K562 (cell line): ENCODE results near the gene IQCN. TPM values are rescaled to one million over a fixed set of nuclear protein-coding genes. Genes with fewer than 3 reads are reported as not detected.

Experiments
- BRD9 ChIP-seq: fragments of 450-650 bp; IDR thresholded peaks from 2 replicates; pipeline ENCODE4 v1.6.1; 2018; ENCODE audit warnings: low read depth; ENCODE audit not compliant: partially characterized antibody
- E2F1 ChIP-seq: sonication (generic); formaldehyde crosslinking; IDR thresholded peaks from 2 replicates; pipeline ENCODE4 v1.8.1; 2023; ENCODE audit warnings: mild to moderate bottlenecking, missing genetic modification reagents, moderate library complexity
- ELF2 ChIP-seq: fragments of 250-450 bp; sonication (Bioruptor Pico); IDR thresholded peaks from 2 replicates; pipeline ENCODE4 v1.5.0; 2021; ENCODE audit warnings: mild to moderate bottlenecking
- FOXJ3 ChIP-seq: sonication (generic); formaldehyde crosslinking; IDR thresholded peaks from 2 replicates; pipeline ENCODE4 v1.4.0; 2020; ENCODE audit warnings: mild to moderate bottlenecking, missing genetic modification reagents
- HNRNPUL1 ChIP-seq: fragments of 200-400 bp; formaldehyde crosslinking; IDR thresholded peaks from 2 replicates; pipeline ENCODE4 v1.6.1; 2017; ENCODE audit warnings: low read length
- IRF9 ChIP-seq: fragments of 450-650 bp; IDR thresholded peaks from 2 replicates; pipeline ENCODE4 v1.6.1; 2016; ENCODE audit warnings: missing biosample characterization, missing genetic modification characterization
- NFIX ChIP-seq: fragments of 250-450 bp; sonication (Bioruptor Pico); IDR thresholded peaks from 2 replicates; pipeline ENCODE4 v1.4.0; 2020; ENCODE audit warnings: low read depth, mild to moderate bottlenecking, moderate library complexity
- NR2F6 ChIP-seq: fragments of 450-650 bp; formaldehyde crosslinking; IDR thresholded peaks from 2 replicates; pipeline ENCODE4 v1.4.0; 2020; ENCODE audit warnings: mild to moderate bottlenecking
- RB1 ChIP-seq: fragments of 450-650 bp; IDR thresholded peaks from 2 replicates; pipeline ENCODE4 v1.6.1; 2017; ENCODE audit warnings: low read depth, mild to moderate bottlenecking
- RHOXF2B ChIP-seq: fragments of 250-450 bp; sonication (Bioruptor Pico); conservative IDR thresholded peaks from 2 replicates; pipeline ENCODE4 v1.5.1; 2021
- STAT5A ChIP-seq: IDR thresholded peaks from 2 replicates; pipeline ENCODE4 v1.6.1; 2012; ENCODE audit warnings: low read length, inconsistent platforms, borderline replicate concordance
- TFE3 ChIP-seq: fragments of 450-650 bp; formaldehyde crosslinking; IDR thresholded peaks from 2 replicates; pipeline ENCODE4 v1.4.0; 2020; ENCODE audit warnings: mild to moderate bottlenecking, mixed read lengths
- ZFP1 ChIP-seq: fragments of 450-650 bp; formaldehyde crosslinking; IDR thresholded peaks from 2 replicates; pipeline ENCODE4 v1.4.0; 2020; ENCODE audit warnings: mild to moderate bottlenecking, mixed read lengths
- polyA plus RNA-seq, 8 experiments: library from polyadenylated mRNA; depleted of rRNA in 4 of 8; stranded (reverse) in 5 of 8; unstranded in 3 of 8; fragments of >200 nt; fragmentation: Nextera tagmentation in 2 of 8; fragmentation: Illumina TruSeq in 1 of 8; extraction: Ambion mirVana in 2 of 8; extraction: Trizol in 1 of 8; gene quantifications; 2 replicates each; pipeline versions ENCODE4 v1.2.1 to v1.2.3, GENCODE V29; 2011 to 2014; ENCODE audit warnings: inconsistent platforms in 1 of 8, missing spikeins in 1 of 8
- total RNA-seq, 7 experiments: library from RNA; depleted of rRNA in 6 of 7; stranded (reverse); fragments of >200 nt in 6 of 7; fragmentation: Illumina TruSeq in 2 of 7; extraction: Trizol in 2 of 7; gene quantifications; 2 replicates each; pipeline versions ENCODE4 v1.2.1 to v1.2.3, GENCODE V29; 2011 to 2021; ENCODE audit warnings: low replicate concordance in 1 of 7
- TF ChIP-seq, protein P1 (sequence below): fragments of 250-450 bp; sonication (Bioruptor Pico); IDR thresholded peaks from 2 replicates; pipeline ENCODE4 v1.5.0; 2022; ENCODE audit warnings: mild to moderate bottlenecking
- TF ChIP-seq, protein P2 (sequence below): fragments of 250-450 bp; sonication (Bioruptor Pico); IDR thresholded peaks from 2 replicates; pipeline ENCODE4 v1.5.0; 2021
- TF ChIP-seq, protein P3 (sequence below): fragments of 250-450 bp; sonication (Bioruptor Pico); IDR thresholded peaks from 2 replicates; pipeline ENCODE4 v1.8.0; 2022; ENCODE audit warnings: inconsistent platforms, mild to moderate bottlenecking, moderate library complexity, borderline replicate concordance
- TF ChIP-seq, protein P4 (sequence below), 2 experiments: fragments of 450-650 bp in 1 of 2; sonication (generic) in 1 of 2; formaldehyde crosslinking in 1 of 2; IDR thresholded peaks in 1 of 2; conservative IDR thresholded peaks in 1 of 2; 2 replicates each; pipeline versions ENCODE4 v1.6.1 to v1.8.1; 2016 to 2023; ENCODE audit warnings: mild to moderate bottlenecking in 2 of 2, moderate library complexity in 2 of 2, inconsistent platforms in 1 of 2, missing genetic modification reagents in 1 of 2

IQCN gene
- total and polyA plus RNA-seq, 9 of the 15 experiments (the other 6 are each of a cell fraction or from before 2014, with no cell fraction given), result 0.01 to 0.07 (median 0.04) TPM; not detected in 3

DNA sequence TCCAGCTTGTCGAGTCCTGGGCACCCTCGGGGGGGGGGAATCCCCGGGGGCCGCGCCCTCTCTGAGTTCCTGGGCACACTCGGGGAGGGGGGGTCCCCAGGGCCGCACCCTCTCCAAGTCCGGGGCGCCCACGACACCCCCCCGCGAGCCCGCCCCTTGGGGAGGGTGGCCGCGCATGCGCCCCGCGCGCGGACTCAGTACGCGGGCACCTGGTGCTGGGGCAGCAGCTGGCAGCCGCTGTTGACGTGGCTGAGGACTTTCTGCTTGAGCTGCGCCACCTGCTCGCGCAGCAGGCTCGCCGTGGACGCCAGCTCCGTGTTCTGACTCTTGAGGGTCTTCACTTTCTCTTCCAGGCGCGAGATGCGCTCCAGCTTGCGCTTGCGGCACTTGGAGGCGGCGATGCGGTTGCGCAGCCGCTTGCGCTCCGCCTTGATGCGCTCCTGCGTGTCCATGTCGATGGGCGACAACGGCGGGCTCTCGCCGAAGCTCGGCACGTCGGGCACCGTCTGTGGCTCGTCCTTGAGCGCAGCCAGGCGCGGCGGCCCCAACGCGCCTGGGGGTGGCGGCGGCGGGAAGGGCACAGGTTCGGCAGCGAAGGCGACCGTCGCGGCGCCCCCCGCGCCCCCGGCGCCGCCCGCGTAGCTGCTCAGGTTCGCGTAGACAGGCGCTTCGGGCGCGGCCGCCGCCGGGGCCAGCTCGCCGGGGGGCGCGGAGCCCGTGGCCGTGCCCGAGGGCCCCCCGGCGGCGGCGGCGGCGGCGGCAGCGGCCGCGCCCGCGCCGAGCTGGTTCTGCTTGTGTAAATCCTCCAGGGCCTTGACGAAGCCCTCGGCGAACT lies 6.2 kb upstream of the IQCN start (continued):
- TF ChIP-seq TFE3 (no peak), NFIX (no peak), E2F1 (CRISPR knock-in tag) (no peak; the same call in 1 of the 2 replicates), IRF9 (tag) (no peak), NR2F6 (no peak), RB1 (peak; percentile 28), HNRNPUL1 (no peak), ZFP1 (CRISPR knock-in tag) (no peak), FOXJ3 (CRISPR knock-in tag) (no peak), STAT5A (no peak), RHOXF2B (CRISPR knock-in tag) (no peak), ELF2 (no peak), BRD9 (no peak)
- TF ChIP-seq, protein P1, sequence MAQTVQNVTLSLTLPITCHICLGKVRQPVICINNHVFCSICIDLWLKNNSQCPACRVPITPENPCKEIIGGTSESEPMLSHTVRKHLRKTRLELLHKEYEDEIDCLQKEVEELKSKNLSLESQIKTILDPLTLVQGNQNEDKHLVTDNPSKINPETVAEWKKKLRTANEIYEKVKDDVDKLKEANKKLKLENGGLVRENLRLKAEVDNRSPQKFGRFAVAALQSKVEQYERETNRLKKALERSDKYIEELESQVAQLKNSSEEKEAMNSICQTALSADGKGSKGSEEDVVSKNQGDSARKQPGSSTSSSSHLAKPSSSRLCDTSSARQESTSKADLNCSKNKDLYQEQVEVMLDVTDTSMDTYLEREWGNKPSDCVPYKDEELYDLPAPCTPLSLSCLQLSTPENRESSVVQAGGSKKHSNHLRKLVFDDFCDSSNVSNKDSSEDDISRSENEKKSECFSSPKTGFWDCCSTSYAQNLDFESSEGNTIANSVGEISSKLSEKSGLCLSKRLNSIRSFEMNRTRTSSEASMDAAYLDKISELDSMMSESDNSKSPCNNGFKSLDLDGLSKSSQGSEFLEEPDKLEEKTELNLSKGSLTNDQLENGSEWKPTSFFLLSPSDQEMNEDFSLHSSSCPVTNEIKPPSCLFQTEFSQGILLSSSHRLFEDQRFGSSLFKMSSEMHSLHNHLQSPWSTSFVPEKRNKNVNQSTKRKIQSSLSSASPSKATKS (CRISPR knock-in tag), result no peak
- TF ChIP-seq, protein P2, sequence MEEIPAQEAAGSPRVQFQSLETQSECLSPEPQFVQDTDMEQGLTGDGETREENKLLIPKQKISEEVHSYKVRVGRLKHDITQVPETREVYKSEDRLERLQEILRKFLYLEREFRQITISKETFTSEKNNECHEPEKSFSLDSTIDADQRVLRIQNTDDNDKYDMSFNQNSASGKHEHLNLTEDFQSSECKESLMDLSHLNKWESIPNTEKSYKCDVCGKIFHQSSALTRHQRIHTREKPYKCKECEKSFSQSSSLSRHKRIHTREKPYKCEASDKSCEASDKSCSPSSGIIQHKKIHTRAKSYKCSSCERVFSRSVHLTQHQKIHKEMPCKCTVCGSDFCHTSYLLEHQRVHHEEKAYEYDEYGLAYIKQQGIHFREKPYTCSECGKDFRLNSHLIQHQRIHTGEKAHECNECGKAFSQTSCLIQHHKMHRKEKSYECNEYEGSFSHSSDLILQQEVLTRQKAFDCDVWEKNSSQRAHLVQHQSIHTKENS, result no peak
- TF ChIP-seq, protein P3, sequence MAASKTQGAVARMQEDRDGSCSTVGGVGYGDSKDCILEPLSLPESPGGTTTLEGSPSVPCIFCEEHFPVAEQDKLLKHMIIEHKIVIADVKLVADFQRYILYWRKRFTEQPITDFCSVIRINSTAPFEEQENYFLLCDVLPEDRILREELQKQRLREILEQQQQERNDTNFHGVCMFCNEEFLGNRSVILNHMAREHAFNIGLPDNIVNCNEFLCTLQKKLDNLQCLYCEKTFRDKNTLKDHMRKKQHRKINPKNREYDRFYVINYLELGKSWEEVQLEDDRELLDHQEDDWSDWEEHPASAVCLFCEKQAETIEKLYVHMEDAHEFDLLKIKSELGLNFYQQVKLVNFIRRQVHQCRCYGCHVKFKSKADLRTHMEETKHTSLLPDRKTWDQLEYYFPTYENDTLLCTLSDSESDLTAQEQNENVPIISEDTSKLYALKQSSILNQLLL (CRISPR knock-in tag), result no peak
- TF ChIP-seq, protein P4, sequence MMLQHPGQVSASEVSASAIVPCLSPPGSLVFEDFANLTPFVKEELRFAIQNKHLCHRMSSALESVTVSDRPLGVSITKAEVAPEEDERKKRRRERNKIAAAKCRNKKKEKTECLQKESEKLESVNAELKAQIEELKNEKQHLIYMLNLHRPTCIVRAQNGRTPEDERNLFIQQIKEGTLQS (IDR thresholded peaks at IDR 0.05), result no peak
- TF ChIP-seq, protein P4 (CRISPR knock-in tag; conservative IDR thresholded peaks at IDR 0.05), result 0 out of 2 replicates have a peak, but pooled peaks have one; percentile 32
